Esophagus squamous epithelium (tissue), 4 donors: ENCODE measurements around the gene SOCS6.

Experiments used
- POLR2A ChIP-seq, 4 donors: fragments of 450-650 bp; IDR thresholded peaks; one replicate each; pipeline ENCODE4 v1.6.1; 2017; ENCODE audit warnings: antibody characterized with exemption in 4 of 4, mild to moderate bottlenecking in 4 of 4, moderate library complexity in 3 of 4
- TF ChIP-seq, protein P1 (sequence below), 6 experiments: fragments of 450-650 bp in 4 of 6; fragments of 200-600 bp in 2 of 6; sonication (generic) in 2 of 6; IDR thresholded peaks; one replicate each; pipeline ENCODE4 v1.5.1; 2016 to 2019; ENCODE audit warnings: antibody characterized with exemption in 6 of 6, mild to moderate bottlenecking in 4 of 6, moderate library complexity in 4 of 6

DNA sequence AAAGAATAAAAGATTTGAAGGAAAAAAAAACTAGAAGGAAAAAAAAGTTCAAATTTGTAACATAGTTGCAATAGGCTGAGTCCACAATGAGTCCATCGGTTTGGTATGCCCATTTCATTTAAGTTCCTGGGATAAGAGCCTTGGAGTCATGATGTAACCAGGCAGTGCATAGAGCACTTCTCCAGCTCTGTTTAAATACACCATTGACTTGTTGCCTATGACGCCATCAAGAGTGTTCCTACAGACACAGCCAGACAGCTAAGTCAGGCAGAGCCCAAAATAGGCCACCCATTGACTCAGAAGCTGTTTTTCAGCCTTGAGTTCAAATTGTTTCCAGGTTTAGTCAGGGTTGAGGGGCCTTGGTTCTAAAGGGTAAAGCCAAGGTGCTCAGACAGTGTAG is 44.9 kb downstream of the SOCS6 start:
- TF ChIP-seq, protein P1, sequence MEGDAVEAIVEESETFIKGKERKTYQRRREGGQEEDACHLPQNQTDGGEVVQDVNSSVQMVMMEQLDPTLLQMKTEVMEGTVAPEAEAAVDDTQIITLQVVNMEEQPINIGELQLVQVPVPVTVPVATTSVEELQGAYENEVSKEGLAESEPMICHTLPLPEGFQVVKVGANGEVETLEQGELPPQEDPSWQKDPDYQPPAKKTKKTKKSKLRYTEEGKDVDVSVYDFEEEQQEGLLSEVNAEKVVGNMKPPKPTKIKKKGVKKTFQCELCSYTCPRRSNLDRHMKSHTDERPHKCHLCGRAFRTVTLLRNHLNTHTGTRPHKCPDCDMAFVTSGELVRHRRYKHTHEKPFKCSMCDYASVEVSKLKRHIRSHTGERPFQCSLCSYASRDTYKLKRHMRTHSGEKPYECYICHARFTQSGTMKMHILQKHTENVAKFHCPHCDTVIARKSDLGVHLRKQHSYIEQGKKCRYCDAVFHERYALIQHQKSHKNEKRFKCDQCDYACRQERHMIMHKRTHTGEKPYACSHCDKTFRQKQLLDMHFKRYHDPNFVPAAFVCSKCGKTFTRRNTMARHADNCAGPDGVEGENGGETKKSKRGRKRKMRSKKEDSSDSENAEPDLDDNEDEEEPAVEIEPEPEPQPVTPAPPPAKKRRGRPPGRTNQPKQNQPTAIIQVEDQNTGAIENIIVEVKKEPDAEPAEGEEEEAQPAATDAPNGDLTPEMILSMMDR (IDR thresholded peaks at IDR 0.05): no peak
- TF ChIP-seq POLR2A (IDR thresholded peaks at IDR 0.05): no peak
